H9 (cell line): ENCODE measurements around the gene CTIF. TPM values are rescaled to one million over a fixed set of nuclear protein-coding genes. Genes with fewer than 3 reads are reported as not detected.

Experiments
- DNase-seq: peaks from one replicate; pipeline ENCODE4 v3.0.0-alpha.2; 2017
- H2AFZ ChIP-seq: one replicate; pipeline ENCODE4 v1.6.1; 2013; ENCODE audit warnings: mild to moderate bottlenecking, low read length, control low read depth, moderate library complexity
- H2AK5ac ChIP-seq: 2 replicates; pipeline ENCODE4 v1.6.1; 2013; ENCODE audit warnings: low read length, control low read depth, mixed read lengths; ENCODE audit not compliant: insufficient read length
- H2BK120ac ChIP-seq: one replicate; pipeline ENCODE4 v1.6.1; 2013; ENCODE audit warnings: low read depth, mild to moderate bottlenecking, low read length, control low read depth, inconsistent platforms; ENCODE audit not compliant: poor library complexity, severe bottlenecking
- H2BK12ac ChIP-seq: 2 replicates; pipeline ENCODE4 v1.6.1; 2013; ENCODE audit warnings: low read length, control low read depth, mixed read lengths, low read depth; ENCODE audit not compliant: insufficient read length
- H2BK15ac ChIP-seq: 2 replicates; pipeline ENCODE4 v1.6.1; 2013; ENCODE audit warnings: low read depth, low read length, control low read depth
- H2BK20ac ChIP-seq: one replicate; pipeline ENCODE4 v1.6.1; 2013; ENCODE audit warnings: low read depth, mild to moderate bottlenecking, low read length, control low read depth, inconsistent platforms; ENCODE audit not compliant: poor library complexity, severe bottlenecking
- H2BK5ac ChIP-seq: 2 replicates; pipeline ENCODE4 v1.6.1; 2013; ENCODE audit warnings: low read length, control low read depth, mixed read lengths; ENCODE audit not compliant: insufficient read length
- H3K14ac ChIP-seq: 2 replicates; pipeline ENCODE4 v1.6.1; 2013; ENCODE audit warnings: low read length, control low read depth; ENCODE audit not compliant: insufficient read depth
- H3K18ac ChIP-seq: 2 replicates; pipeline ENCODE4 v1.6.1; 2013; ENCODE audit warnings: low read depth, mild to moderate bottlenecking, mixed read lengths, low read length, control low read depth; ENCODE audit not compliant: insufficient read length
- H3K23ac ChIP-seq: 2 replicates; pipeline ENCODE4 v1.6.1; 2013; ENCODE audit warnings: low read length, control low read depth, mixed read lengths, low read depth; ENCODE audit not compliant: insufficient read length
- H3K23me2 ChIP-seq: 2 replicates; pipeline ENCODE4 v1.6.1; 2013; ENCODE audit warnings: low read depth, mild to moderate bottlenecking, mixed read lengths, low read length, control low read depth; ENCODE audit not compliant: insufficient read length, poor library complexity, severe bottlenecking
- H3K27ac ChIP-seq: 2 replicates; pipeline ENCODE4 v1.5.1; 2013; ENCODE audit warnings: low read length, control low read depth, mixed read lengths, low read depth; ENCODE audit not compliant: insufficient read length
- H3K27me3 ChIP-seq: 2 replicates; pipeline ENCODE4 v1.6.1; 2013; ENCODE audit warnings: low read length, control low read depth, inconsistent platforms; ENCODE audit not compliant: insufficient read depth
- H3K4ac ChIP-seq: 2 replicates; pipeline ENCODE4 v1.6.1; 2013; ENCODE audit warnings: low read depth, mild to moderate bottlenecking, control low read depth, inconsistent platforms, low read length, moderate library complexity
- H3K4me1 ChIP-seq: 2 replicates; pipeline ENCODE4 v1.6.1; 2013; ENCODE audit warnings: low read length, control low read depth, inconsistent platforms; ENCODE audit not compliant: insufficient read depth
- H3K4me2 ChIP-seq: 2 replicates; pipeline ENCODE4 v1.6.1; 2013; ENCODE audit warnings: low read length, control low read depth, mixed read lengths; ENCODE audit not compliant: insufficient read length, insufficient read depth
- H3K56ac ChIP-seq: 2 replicates; pipeline ENCODE4 v1.6.1; 2013; ENCODE audit warnings: low read depth, mild to moderate bottlenecking, mixed read lengths, low read length, control low read depth; ENCODE audit not compliant: insufficient read length
- H3K79me1 ChIP-seq: 2 replicates; pipeline ENCODE4 v1.6.1; 2013; ENCODE audit warnings: low read depth, mild to moderate bottlenecking, moderate library complexity, low read length, control low read depth, inconsistent platforms; ENCODE audit not compliant: insufficient read depth, poor library complexity, severe bottlenecking
- H3K79me2 ChIP-seq: 2 replicates; pipeline ENCODE4 v1.6.1; 2013; ENCODE audit warnings: low read length, control low read depth, inconsistent platforms; ENCODE audit not compliant: insufficient read depth
- H3K9ac ChIP-seq: 2 replicates; pipeline ENCODE4 v1.6.1; 2013; ENCODE audit warnings: low read length, control low read depth, mixed read lengths; ENCODE audit not compliant: insufficient read length; ENCODE audit errors: extremely low read depth
- H3K9me3 ChIP-seq: one replicate; pipeline ENCODE4 v1.6.1; 2013; ENCODE audit warnings: low read depth, low read length, inconsistent platforms; ENCODE audit not compliant: control insufficient read depth
- H3T11ph ChIP-seq: one replicate; pipeline ENCODE4 v1.6.1; 2013; ENCODE audit warnings: mild to moderate bottlenecking, low read length, control low read depth, inconsistent platforms
- H4K20me1 ChIP-seq: one replicate; pipeline ENCODE4 v1.6.1; 2013; ENCODE audit not compliant: control insufficient read depth, insufficient read length, insufficient read depth
- H4K5ac ChIP-seq: 2 replicates; pipeline ENCODE4 v1.6.1; 2013; ENCODE audit warnings: low read depth, mild to moderate bottlenecking, mixed read lengths, low read length, control low read depth; ENCODE audit not compliant: insufficient read length
- H4K8ac ChIP-seq: replicated peaks from 2 replicates; pipeline ENCODE4 v1.6.1; 2013; ENCODE audit warnings: low read length, control low read depth, mixed read lengths, low read depth; ENCODE audit not compliant: insufficient read length
- H4K91ac ChIP-seq: 2 replicates; pipeline ENCODE4 v1.6.1; 2013; ENCODE audit warnings: low read depth, mild to moderate bottlenecking, moderate library complexity, mixed read lengths, low read length, control low read depth; ENCODE audit not compliant: insufficient read length
- H3K27ac Mint-ChIP-seq, 3 experiments: 2 replicates in 2 of 3; 3 replicates in 1 of 3; pipeline ENCODE4 v1.8.0; 2020 to 2021; ENCODE audit warnings: mixed read lengths in 3 of 3, mild to moderate bottlenecking in 1 of 3, moderate library complexity in 1 of 3
- H3K27me3 Mint-ChIP-seq: 2 replicates; pipeline ENCODE4 v1.8.0; 2021; ENCODE audit warnings: low read depth, mild to moderate bottlenecking, moderate library complexity, mixed read lengths
- H3K36me3 Mint-ChIP-seq, 3 experiments: 2 replicates in 2 of 3; 3 replicates in 1 of 3; pipeline ENCODE4 v1.8.0; 2020 to 2021; ENCODE audit warnings: low read depth in 3 of 3, mixed read lengths in 3 of 3; ENCODE audit not compliant: insufficient read depth in 1 of 3
- H3K4me1 Mint-ChIP-seq, 2 experiments: 2 replicates each; pipeline ENCODE4 v1.8.0; 2020; ENCODE audit warnings: mixed read lengths in 2 of 2
- H3K4me3 Mint-ChIP-seq, 2 experiments: 2 replicates in 1 of 2; 3 replicates in 1 of 2; pipeline ENCODE4 v1.8.0; 2020 to 2021; ENCODE audit warnings: mild to moderate bottlenecking in 2 of 2, mixed read lengths in 2 of 2, moderate library complexity in 1 of 2
- H3K9me3 Mint-ChIP-seq, 2 experiments: 2 replicates in 1 of 2; 3 replicates in 1 of 2; pipeline ENCODE4 v1.8.0; 2020; ENCODE audit warnings: mild to moderate bottlenecking in 2 of 2, mixed read lengths in 2 of 2, moderate library complexity in 1 of 2
- CTCF ChIP-seq: fragments of 200-600 bp; sonication (generic); conservative IDR thresholded peaks from 3 replicates; pipeline ENCODE4 v1.8.0; 2021; ENCODE audit warnings: antibody characterized with exemption, mild to moderate bottlenecking
- WGBS: extraction: QIAGEN DNeasy Blood & Tissue Kit; methylation state at CpG from one replicate; pipeline ENCODE4 v1.1.7; 2013; ENCODE audit warnings: missing lambda C conversion rate, low lambda C conversion rate, mixed read lengths; ENCODE audit not compliant: insufficient read length; ENCODE audit errors: extremely low coverage; 5-methylcytosine and 5-hydroxymethylcytosine counted together
- total RNA-seq: library from RNA; stranded (reverse); gene quantifications from 2 replicates; pipeline ENCODE4 v1.2.1, GENCODE V29; 2021

CTIF gene
- total RNA-seq, 1 experiment from 2014 or later: 15.8 TPM

GRCh38 chr18:48839819-48840490 is 301.1 kb downstream of the CTIF start:
- Mint-ChIP-seq H3K4me3 (no peak overlapping the region), H3K27me3 (no peaks in the 10 kb centered on the region; the same call in 1 of the 2 replicates), H3K27ac (no peak overlapping the region), H3K9me3 (no peaks in the 10 kb centered on the region), H3K4me1 (peaks cover 31 to 44% of the 10 kb centered on the region in 2 experiments), H3K36me3 (no peaks in the 10 kb centered on the region)
- no peak for DNase-seq
- Histone ChIP-seq H2AK5ac (no peak overlapping the region), H2BK20ac (no peak overlapping the region), H3K23ac (no peak overlapping the region), H2BK5ac (no peak overlapping the region), H2AFZ (no peak overlapping the region), H3K27ac (no peak overlapping the region), H3K4ac (no peak overlapping the region), H3K4me2 (no peak overlapping the region), H3T11ph (no peak overlapping the region), H3K56ac (no peak overlapping the region), H2BK12ac (no peak overlapping the region), H2BK15ac (no peak overlapping the region), H3K27me3 (no peaks in the 10 kb centered on the region), H3K4me1 (no peaks in the 10 kb centered on the region), H3K18ac (no peak overlapping the region), H3K9me3 (no peaks in the 10 kb centered on the region), H4K5ac (no peak overlapping the region), H3K14ac (no peak overlapping the region), H2BK120ac (no peak overlapping the region), H3K79me2 (no peaks in the 10 kb centered on the region), H4K20me1 (no peaks in the 10 kb centered on the region), H4K91ac (no peak overlapping the region), H3K79me1 (no peaks in the 10 kb centered on the region), H3K23me2 (no peaks in the 10 kb centered on the region), H3K9ac (no peak overlapping the region), H4K8ac (no peak overlapping the region)
- no CpG with 5 or more reads among the region's 7 CpGs for WGBS
- no peak for TF ChIP-seq CTCF
